ENCODE results near the gene SLC26A2.

SLC26A2 gene

DNA sequence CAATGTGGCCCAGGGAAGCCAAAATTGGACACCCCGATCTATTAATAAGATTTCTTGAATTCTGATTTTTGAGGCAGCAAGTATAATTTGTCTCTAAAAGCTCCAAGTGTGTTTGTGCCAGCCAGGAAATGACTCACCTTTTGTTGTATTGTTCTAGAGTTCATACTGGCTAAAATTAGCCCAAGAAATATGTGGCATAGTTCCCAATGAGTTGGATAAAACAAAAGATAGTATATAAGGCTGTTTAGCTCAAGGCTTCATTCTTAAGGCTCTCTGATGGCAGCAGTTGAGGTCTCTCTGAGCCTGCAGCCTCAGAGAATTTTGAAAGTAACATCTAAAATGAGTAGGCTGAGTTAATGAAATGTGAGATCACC is 61.6 kb downstream of the SLC26A2 start:
- H3K36me3 ChIP-seq (ENCODE audit: control insufficient read depth in 2 of 2, insufficient read depth in 1 of 2, low read length in 2 of 2), result peaks cover 66 to 97% of the 10 kb centered on the region in 2 experiments
- no peak overlapping the region for H3K4me3 ChIP-seq (ENCODE audit: low read depth, low read length)
- no peak overlapping the region for H3K27ac ChIP-seq (ENCODE audit: extremely low read depth, low read depth, low read length)
- H3K9me3 ChIP-seq (ENCODE audit: control insufficient read depth, insufficient read depth, low read depth, low read length), result no peaks in the 10 kb centered on the region
- H3K4me1 ChIP-seq (ENCODE audit: control insufficient read depth, insufficient read depth, low read length), result no peaks in the 10 kb centered on the region
- ChIA-PET CTCF (interaction anchor here (0.7 to 2.4 kb wide), 5 partner anchors 15 to 188 kb away, joined by 3 to 11 read pairs (median 7); partner anchors contain the start of genes HMGXB3 and TIGD6), POLR2A (interaction anchor here (0.6 to 1.0 kb wide), 3 partner anchors 12 to 150 kb away, joined by 3 to 10 read pairs (median 4); no protein-coding TSS in a partner anchor)
- TF ChIP-seq, protein P1, sequence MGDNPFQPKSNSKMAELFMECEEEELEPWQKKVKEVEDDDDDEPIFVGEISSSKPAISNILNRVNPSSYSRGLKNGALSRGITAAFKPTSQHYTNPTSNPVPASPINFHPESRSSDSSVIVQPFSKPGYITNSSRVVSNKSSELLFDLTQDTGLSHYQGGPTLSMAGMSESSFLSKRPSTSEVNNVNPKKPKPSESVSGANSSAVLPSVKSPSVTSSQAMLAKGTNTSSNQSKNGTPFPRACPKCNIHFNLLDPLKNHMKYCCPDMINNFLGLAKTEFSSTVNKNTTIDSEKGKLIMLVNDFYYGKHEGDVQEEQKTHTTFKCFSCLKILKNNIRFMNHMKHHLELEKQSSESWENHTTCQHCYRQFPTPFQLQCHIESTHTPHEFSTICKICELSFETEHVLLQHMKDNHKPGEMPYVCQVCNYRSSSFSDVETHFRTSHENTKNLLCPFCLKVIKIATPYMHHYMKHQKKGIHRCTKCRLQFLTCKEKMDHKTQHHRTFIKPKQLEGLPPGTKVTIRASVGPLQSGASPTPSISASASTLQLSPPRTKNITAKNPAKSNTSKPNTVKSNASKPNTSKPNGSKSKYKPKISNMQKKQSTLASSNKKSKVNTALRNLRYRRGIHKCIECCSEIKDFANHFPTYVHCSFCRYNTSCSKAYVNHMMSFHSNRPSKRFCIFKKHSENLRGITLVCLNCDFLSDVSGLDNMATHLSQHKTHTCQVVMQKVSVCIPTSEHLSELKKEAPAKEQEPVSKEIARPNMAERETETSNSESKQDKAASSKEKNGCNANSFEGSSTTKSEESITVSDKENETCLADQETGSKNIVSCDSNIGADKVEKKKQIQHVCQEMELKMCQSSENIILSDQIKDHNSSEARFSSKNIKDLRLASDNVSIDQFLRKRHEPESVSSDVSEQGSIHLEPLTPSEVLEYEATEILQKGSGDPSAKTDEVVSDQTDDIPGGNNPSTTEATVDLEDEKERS (tag by site-specific recombination; IDR thresholded peaks at IDR 0.05), result no peak
- TF ChIP-seq ZNF184 (tag by site-specific recombination; IDR thresholded peaks at IDR 0.05), result no peak
- TF ChIP-seq ZNF571 (tag by site-specific recombination; IDR thresholded peaks at IDR 0.05), result no peak
- no peak for TF ChIP-seq ZNF341 (tag by site-specific recombination; IDR thresholded peaks at IDR 0.05; ENCODE audit: low read depth)
- TF ChIP-seq ZNF362 (tag by site-specific recombination; IDR thresholded peaks at IDR 0.05), result no peak
- TF ChIP-seq ZNF121 (tag by site-specific recombination; IDR thresholded peaks at IDR 0.05), result no peak
- TF ChIP-seq, protein P2, sequence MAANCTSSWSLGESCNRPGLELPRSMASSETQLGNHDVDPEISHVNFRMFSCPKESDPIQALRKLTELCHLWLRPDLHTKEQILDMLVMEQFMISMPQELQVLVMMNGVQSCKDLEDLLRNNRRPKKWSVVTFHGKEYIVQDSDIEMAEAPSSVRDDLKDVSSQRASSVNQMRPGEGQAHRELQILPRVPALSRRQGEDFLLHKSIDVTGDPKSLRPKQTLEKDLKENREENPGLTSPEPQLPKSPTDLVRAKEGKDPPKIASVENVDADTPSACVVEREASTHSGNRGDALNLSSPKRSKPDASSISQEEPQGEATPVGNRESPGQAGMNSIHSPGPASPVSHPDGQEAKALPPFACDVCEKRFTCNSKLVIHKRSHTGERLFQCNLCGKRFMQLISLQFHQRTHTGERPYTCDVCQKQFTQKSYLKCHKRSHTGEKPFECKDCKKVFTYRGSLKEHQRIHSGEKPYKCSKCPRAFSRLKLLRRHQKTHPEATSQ (tag by site-specific recombination; IDR thresholded peaks at IDR 0.05), result no peak
- no peak for TF ChIP-seq ZNF623 (tag by site-specific recombination; IDR thresholded peaks at IDR 0.05)
- no peak for TF ChIP-seq ZBTB8A (tag by site-specific recombination; IDR thresholded peaks at IDR 0.05)
- no peak for TF ChIP-seq ZNF830 (tag by site-specific recombination; IDR thresholded peaks at IDR 0.05; ENCODE audit: low read depth)
- no peak for TF ChIP-seq AEBP2 (tag by site-specific recombination; IDR thresholded peaks at IDR 0.05; ENCODE audit: borderline replicate concordance)
- no peak for TF ChIP-seq ZNF354C (tag by site-specific recombination; IDR thresholded peaks at IDR 0.05; ENCODE audit: borderline replicate concordance, low read depth)
- TF ChIP-seq ZNF398 (tag by site-specific recombination; IDR thresholded peaks at IDR 0.05), result no peak
- no peak for TF ChIP-seq ZBTB1 (tag by site-specific recombination; IDR thresholded peaks at IDR 0.05)

DNA sequence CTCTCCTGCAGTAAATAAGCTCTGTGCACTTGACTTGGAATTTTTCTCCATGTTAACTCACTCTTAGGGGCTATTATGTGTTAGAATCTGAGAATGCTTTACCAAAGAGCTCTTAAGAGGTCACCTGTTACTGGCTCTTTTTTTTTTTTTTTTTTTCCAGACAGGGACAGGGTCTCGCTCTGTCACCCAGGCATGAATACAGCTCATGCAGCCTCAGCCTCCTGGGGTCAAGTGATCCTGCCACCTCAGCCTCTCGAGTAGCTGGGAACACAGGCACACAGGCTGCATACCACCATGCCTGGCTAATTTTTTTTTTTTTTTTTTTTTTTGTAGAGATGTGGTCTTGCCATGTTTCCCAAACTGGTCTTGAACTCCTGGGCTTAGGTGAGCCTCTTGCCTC is 62.1 kb downstream of the SLC26A2 start:
- peak; percentile 66; the same call in 1 of the 2 replicates for TF ChIP-seq ZNF362 (tag by site-specific recombination; IDR thresholded peaks at IDR 0.05)
- no peak for TF ChIP-seq ELK4 (IDR thresholded peaks at IDR 0.05; ENCODE audit: borderline replicate concordance, low read depth, low read length)
- TF ChIP-seq SCRT2 (tag by site-specific recombination; IDR thresholded peaks at IDR 0.05), result peak; percentile 50
- Histone ChIP-seq H3K4me1 (ENCODE audit: control insufficient read depth, insufficient read depth, low read length) (no peaks in the 10 kb centered on the region), H3K27ac (ENCODE audit: extremely low read depth, low read depth, low read length) (no peak overlapping the region), H3K36me3 (ENCODE audit: control insufficient read depth in 2 of 2, insufficient read depth in 1 of 2, low read length in 2 of 2) (peaks cover 71 to 97% of the 10 kb centered on the region in 2 experiments), H3K4me3 (ENCODE audit: low read depth, low read length) (no peak overlapping the region), H3K9me3 (ENCODE audit: control insufficient read depth, insufficient read depth, low read depth, low read length) (no peaks in the 10 kb centered on the region)
- CTCF ChIA-PET, result interaction anchor here (1.1 to 2.4 kb wide), 3 partner anchors 16 to 188 kb away, joined by 5 to 11 read pairs (median 7); no protein-coding TSS in a partner anchor
- POLR2A ChIA-PET, result interaction anchor here (0.6 to 1.0 kb wide), 4 partner anchors 12 to 149 kb away, joined by 3 to 10 read pairs (median 4); no protein-coding TSS in a partner anchor

All from HEK293 (cell line).